DND-41 (cell line): ENCODE data around the gene OPCML.

Experiments
- CTCF ChIP-seq: IDR thresholded peaks from 2 replicates; pipeline ENCODE4 v1.5.1; 2012; ENCODE audit warnings: borderline replicate concordance, low read length, moderate library complexity, mild to moderate bottlenecking; ENCODE audit not compliant: poor library complexity, severe bottlenecking; ENCODE audit errors: extremely low read depth
- EZH2 ChIP-seq: IDR thresholded peaks from 3 replicates; pipeline ENCODE4 v1.6.1; 2012; ENCODE audit warnings: borderline replicate concordance, low read depth, mild to moderate bottlenecking, moderate library complexity, low read length, inconsistent platforms; ENCODE audit not compliant: severe bottlenecking

DNA sequence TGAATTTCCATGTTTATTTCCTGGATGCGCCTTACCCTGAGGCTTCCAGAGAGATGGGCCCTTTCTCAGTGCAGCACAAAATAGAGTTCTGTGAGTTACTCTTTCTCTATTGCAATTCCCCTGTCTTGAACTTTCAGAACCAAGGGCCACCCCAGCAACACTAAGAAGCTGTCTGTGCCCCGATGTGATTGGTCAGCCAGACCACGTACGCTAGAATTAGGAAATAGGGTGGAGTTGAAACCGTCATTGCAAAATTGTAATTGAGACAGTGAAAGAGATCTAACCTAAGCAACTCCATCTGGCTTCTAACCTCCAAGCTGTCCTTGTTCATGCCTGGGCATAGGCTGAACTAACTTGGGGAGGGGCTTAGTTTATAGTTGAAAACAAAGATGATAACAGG is 981.3 kb downstream of the OPCML start:
- TF ChIP-seq CTCF: no peak
- no peak for TF ChIP-seq EZH2
